Endodermal cell (in vitro differentiated cells): ENCODE data around the gene CSPG4. TPM values are rescaled to one million over a fixed set of nuclear protein-coding genes. Genes with fewer than 3 reads are reported as not detected.

Source experiments
- DNase-seq: peaks from one replicate; pipeline ENCODE4 v3.0.0-alpha.2; 2017
- H3K27ac ChIP-seq: 2 replicates; pipeline ENCODE4 v1.5.1; 2013; ENCODE audit warnings: mild to moderate bottlenecking, low read depth, low read length, moderate library complexity
- H3K27me3 ChIP-seq: 2 replicates; pipeline ENCODE4 v1.6.1; 2013; ENCODE audit warnings: mild to moderate bottlenecking, low read length, moderate library complexity; ENCODE audit not compliant: insufficient read depth, control insufficient read depth, poor library complexity, severe bottlenecking
- H3K36me3 ChIP-seq: 2 replicates; pipeline ENCODE4 v1.7.0; 2013; ENCODE audit warnings: mild to moderate bottlenecking, low read length, moderate library complexity; ENCODE audit not compliant: control insufficient read depth, insufficient read depth
- H3K4me1 ChIP-seq: one replicate; pipeline ENCODE4 v1.7.0; 2013; ENCODE audit warnings: low read length; ENCODE audit not compliant: control insufficient read depth, insufficient read depth
- H3K4me3 ChIP-seq: 2 replicates; pipeline ENCODE4 v1.5.1; 2013; ENCODE audit warnings: mild to moderate bottlenecking, low read length, moderate library complexity
- H3K9ac ChIP-seq: 2 replicates; pipeline ENCODE4 v1.6.1; 2013; ENCODE audit warnings: mild to moderate bottlenecking, low read length, moderate library complexity; ENCODE audit not compliant: poor library complexity, severe bottlenecking; ENCODE audit errors: extremely low read depth
- H3K9me3 ChIP-seq: 2 replicates; pipeline ENCODE4 v1.6.1; 2013; ENCODE audit warnings: mild to moderate bottlenecking, low read length, moderate library complexity; ENCODE audit not compliant: control insufficient read depth
- H3K27ac Mint-ChIP-seq: 2 replicates; pipeline ENCODE4 v1.8.0; 2020; ENCODE audit warnings: mixed read lengths
- H3K27me3 Mint-ChIP-seq: 2 replicates; pipeline ENCODE4 v1.8.0; 2021; ENCODE audit warnings: mild to moderate bottlenecking, mixed read lengths; ENCODE audit not compliant: insufficient read depth
- H3K36me3 Mint-ChIP-seq: 2 replicates; pipeline ENCODE4 v1.8.0; 2020; ENCODE audit warnings: low read depth, mixed read lengths
- H3K4me1 Mint-ChIP-seq: 2 replicates; pipeline ENCODE4 v1.8.0; 2020; ENCODE audit warnings: mixed read lengths
- H3K4me3 Mint-ChIP-seq: 2 replicates; pipeline ENCODE4 v1.8.0; 2020; ENCODE audit warnings: mild to moderate bottlenecking, moderate library complexity, mixed read lengths
- H3K9me3 Mint-ChIP-seq: 2 replicates; pipeline ENCODE4 v1.8.0; 2020; ENCODE audit warnings: mild to moderate bottlenecking, mixed read lengths
- WGBS, 2 experiments: methylation state at CpG; one replicate each; pipeline versions ENCODE4 v1.1.5 to v1.1.7; 2013; ENCODE audit warnings: missing lambda C conversion rate in 2 of 2, mixed read lengths in 1 of 2; ENCODE audit not compliant: insufficient coverage in 1 of 2, insufficient read length in 1 of 2; 5-methylcytosine and 5-hydroxymethylcytosine counted together
- total RNA-seq, 2 donors: library from RNA; stranded (reverse); fragmentation: NEBNext Ultra II Directional in 1 of 2; extraction: Animal tissue kit (Norgen Biotek cat#: 25700) in 1 of 2; gene quantifications; 2 replicates in 1 of 2; 3 replicates in 1 of 2; pipeline ENCODE4 v1.2.1, GENCODE V29; 2021
- TF ChIP-seq, protein P1 (sequence below): fragments of 200-600 bp; sonication (generic); conservative IDR thresholded peaks from 2 replicates; pipeline ENCODE4 v1.5.0; 2021; ENCODE audit warnings: antibody characterized with exemption, mild to moderate bottlenecking

Gene CSPG4
- total RNA-seq, 2 donors from 2014 or later, result 1.8 to 3.3 TPM

DNA sequence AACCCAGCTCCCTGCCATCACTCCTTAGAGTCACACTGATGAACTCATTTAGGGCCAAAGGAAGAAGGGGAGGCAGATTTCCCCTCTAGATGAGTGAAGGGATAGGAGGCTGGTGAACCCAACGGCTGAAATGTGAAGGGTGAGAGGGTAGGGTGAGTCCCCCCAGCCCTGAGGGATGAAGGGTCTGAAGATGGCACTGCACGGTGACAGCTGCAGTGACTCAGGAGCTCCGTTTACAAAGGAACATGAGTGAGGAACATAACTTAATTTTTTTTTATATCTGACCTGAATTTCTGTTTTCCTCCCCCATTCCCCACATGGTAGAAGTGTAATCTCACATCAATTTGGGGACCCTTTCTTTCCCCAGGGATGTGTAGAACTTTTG lies 50.9 kb downstream of the CSPG4 start:
- H3K4me1 Mint-ChIP-seq, result peaks cover 11% of the 10 kb centered on the region
- 95 to 100% methylated on average over 1 to 3 of the region's 3 CpGs for WGBS, 2 experiments
- no peak overlapping the region for H3K9ac ChIP-seq
- peaks cover 13% of the 10 kb centered on the region for H3K36me3 ChIP-seq
- DNase-seq, result no peak
- peaks cover 20% of the 10 kb centered on the region for H3K36me3 Mint-ChIP-seq
- no peak overlapping the region for H3K4me3 Mint-ChIP-seq
- H3K4me3 ChIP-seq, result no peak overlapping the region
- no peaks in the 10 kb centered on the region for H3K27me3 Mint-ChIP-seq
- no peak overlapping the region for H3K27ac ChIP-seq
- no peaks in the 10 kb centered on the region for H3K9me3 Mint-ChIP-seq
- H3K9me3 ChIP-seq, result no peaks in the 10 kb centered on the region
- no peaks in the 10 kb centered on the region for H3K27me3 ChIP-seq
- H3K4me1 ChIP-seq, result no peaks in the 10 kb centered on the region
- TF ChIP-seq, protein P1, sequence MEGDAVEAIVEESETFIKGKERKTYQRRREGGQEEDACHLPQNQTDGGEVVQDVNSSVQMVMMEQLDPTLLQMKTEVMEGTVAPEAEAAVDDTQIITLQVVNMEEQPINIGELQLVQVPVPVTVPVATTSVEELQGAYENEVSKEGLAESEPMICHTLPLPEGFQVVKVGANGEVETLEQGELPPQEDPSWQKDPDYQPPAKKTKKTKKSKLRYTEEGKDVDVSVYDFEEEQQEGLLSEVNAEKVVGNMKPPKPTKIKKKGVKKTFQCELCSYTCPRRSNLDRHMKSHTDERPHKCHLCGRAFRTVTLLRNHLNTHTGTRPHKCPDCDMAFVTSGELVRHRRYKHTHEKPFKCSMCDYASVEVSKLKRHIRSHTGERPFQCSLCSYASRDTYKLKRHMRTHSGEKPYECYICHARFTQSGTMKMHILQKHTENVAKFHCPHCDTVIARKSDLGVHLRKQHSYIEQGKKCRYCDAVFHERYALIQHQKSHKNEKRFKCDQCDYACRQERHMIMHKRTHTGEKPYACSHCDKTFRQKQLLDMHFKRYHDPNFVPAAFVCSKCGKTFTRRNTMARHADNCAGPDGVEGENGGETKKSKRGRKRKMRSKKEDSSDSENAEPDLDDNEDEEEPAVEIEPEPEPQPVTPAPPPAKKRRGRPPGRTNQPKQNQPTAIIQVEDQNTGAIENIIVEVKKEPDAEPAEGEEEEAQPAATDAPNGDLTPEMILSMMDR, result no peak
- H3K27ac Mint-ChIP-seq, result no peak overlapping the region

DNA sequence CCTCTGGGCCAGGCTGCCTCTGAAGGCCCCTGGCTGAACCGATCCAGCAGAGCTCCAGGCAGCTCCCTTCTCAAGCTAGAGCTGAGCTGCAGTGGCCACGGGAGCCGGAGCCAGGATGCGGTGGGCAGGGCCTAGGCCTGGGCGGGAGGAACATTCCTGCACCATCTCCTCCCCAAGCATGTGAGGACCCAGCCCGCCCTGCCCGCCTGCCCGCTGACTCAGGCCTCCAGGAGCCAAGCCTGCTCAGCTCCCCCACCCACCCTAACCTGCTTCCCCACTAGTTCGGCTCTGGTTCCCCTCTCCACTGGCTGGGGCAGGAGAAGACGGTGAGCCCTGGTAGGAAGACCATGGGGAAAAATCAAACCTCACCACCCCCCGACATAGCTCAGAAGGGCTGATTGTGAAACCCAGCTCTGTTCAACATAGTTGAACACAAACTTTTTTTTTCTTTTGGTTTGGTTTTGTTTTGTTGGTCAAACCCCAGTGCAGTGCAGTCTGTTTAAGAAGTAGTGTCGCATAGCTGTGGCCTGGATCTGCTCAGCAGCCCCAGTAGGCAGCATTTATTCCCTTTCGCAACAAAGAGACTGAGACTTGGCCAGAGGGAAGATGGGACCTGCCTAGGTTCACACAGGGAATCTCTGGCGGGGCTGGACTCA lies 51.4 kb downstream of the CSPG4 start:
- DNase-seq, result peak; percentile 89
- Histone ChIP-seq H3K4me1 (no peaks in the 10 kb centered on the region), H3K27me3 (no peaks in the 10 kb centered on the region), H3K36me3 (peaks cover 13% of the 10 kb centered on the region), H3K9ac (no peak overlapping the region), H3K4me3 (no peak overlapping the region), H3K27ac (no peak overlapping the region), H3K9me3 (no peaks in the 10 kb centered on the region)
- 60 to 83% methylated on average over 3 to 14 of the region's 14 CpGs for WGBS, 2 experiments
- Mint-ChIP-seq H3K4me3 (no peak overlapping the region), H3K27ac (no peak overlapping the region), H3K36me3 (peaks cover 26% of the 10 kb centered on the region), H3K27me3 (no peaks in the 10 kb centered on the region), H3K4me1 (peaks cover 11% of the 10 kb centered on the region), H3K9me3 (no peaks in the 10 kb centered on the region)
- TF ChIP-seq, protein P1, result no peak

DNA sequence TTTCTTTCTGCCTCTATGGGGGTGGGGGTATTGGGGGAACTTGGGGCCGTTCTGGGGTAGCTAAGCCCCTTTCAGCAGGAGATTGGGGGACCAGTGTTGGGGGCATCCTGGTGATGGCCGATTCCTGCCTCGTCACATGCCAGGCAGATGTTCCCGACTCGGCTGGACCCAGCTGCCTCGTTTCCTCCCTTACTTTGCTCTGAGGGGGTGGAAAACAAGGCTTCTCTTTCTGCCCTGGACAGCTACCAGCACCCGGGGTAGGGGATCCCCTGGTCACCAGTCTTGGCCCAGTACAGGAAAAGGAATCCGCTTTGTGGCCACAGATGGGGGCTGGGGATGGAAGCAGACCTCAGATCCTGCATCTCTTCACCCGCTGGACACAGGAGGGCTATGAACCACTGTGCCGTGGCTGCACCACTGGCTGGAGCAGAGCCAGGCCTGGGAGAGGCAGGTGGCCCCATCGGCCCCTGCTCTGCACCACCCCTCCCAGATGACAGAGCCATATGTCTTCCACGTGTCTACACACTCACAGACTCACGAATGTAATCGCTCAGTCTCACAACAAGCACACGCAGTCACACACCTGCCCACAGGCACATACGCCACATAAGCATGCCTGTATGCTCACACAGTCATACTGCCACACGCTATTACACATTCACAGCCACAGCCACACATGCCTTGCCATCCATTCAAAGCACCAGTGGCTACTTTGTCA lies 52.6 kb downstream of the CSPG4 start:
- Histone ChIP-seq H3K4me3 (no peak overlapping the region), H3K9me3 (no peaks in the 10 kb centered on the region), H3K36me3 (peaks cover 13% of the 10 kb centered on the region), H3K4me1 (no peaks in the 10 kb centered on the region), H3K27ac (no peak overlapping the region), H3K27me3 (no peaks in the 10 kb centered on the region), H3K9ac (no peak overlapping the region)
- Mint-ChIP-seq H3K9me3 (no peaks in the 10 kb centered on the region), H3K36me3 (peaks cover 27% of the 10 kb centered on the region), H3K27ac (peak overlapping the region; percentile 22), H3K4me3 (no peak overlapping the region), H3K27me3 (no peaks in the 10 kb centered on the region), H3K4me1 (peaks cover 11% of the 10 kb centered on the region)
- TF ChIP-seq, protein P1, result no peak
- 91 to 99% methylated on average over 8 to 17 of the region's 17 CpGs for WGBS, 2 experiments
- no peak for DNase-seq
